Prostate gland (tissue), 2 donors: ENCODE results near the gene ZNF423. TPM values are rescaled to one million over a fixed set of nuclear protein-coding genes. Genes with fewer than 3 reads are reported as not detected.
A peak's percentile ranks its signal among the peaks of the same experiment; 100 is the strongest.

ENCODE experiments used
- DNase-seq: peaks from one replicate; pipeline ENCODE4 v3.0.0-alpha.2; 2019; ENCODE audit warnings: low spot score
- H3K27ac ChIP-seq, 2 donors: fragments of 200-600 bp; sonication (generic); 2 replicates each; pipeline ENCODE4 v1.5.1; 2017 to 2019
- H3K27me3 ChIP-seq: fragments of 200-600 bp; sonication (generic); replicated peaks from 2 replicates; pipeline ENCODE4 v1.5.1; 2019; ENCODE audit not compliant: insufficient read depth
- H3K36me3 ChIP-seq, 2 donors: fragments of 200-600 bp; sonication (generic); 1 replicate in 1 of 2; 2 replicates in 1 of 2; pipeline versions ENCODE4 v1.5.1 to v1.8.1; 2017 to 2019
- H3K4me1 ChIP-seq: fragments of 200-600 bp; sonication (generic); replicated peaks from 2 replicates; pipeline ENCODE4 v1.5.1; 2019
- H3K4me3 ChIP-seq, 2 donors: fragments of 200-600 bp; sonication (generic); 2 replicates each; pipeline ENCODE4 v1.5.1; 2017 to 2019
- H3K9me3 ChIP-seq: fragments of 200-600 bp; sonication (generic); 2 replicates; pipeline ENCODE4 v1.5.1; 2017
- CTCF ChIP-seq, 4 experiments: fragments of 200-600 bp in 2 of 4; fragments of 450-650 bp in 2 of 4; sonication (generic) in 2 of 4; IDR thresholded peaks; 1 replicate in 3 of 4; 2 replicates in 1 of 4; pipeline ENCODE4 v1.5.1; 2016 to 2019; ENCODE audit warnings: antibody characterized with exemption in 4 of 4, mild to moderate bottlenecking in 2 of 4, moderate library complexity in 2 of 4
- POLR2A ChIP-seq: fragments of 450-650 bp; IDR thresholded peaks from one replicate; pipeline ENCODE4 v1.6.1; 2016; ENCODE audit warnings: antibody characterized with exemption, mild to moderate bottlenecking
- POLR2AphosphoS5 ChIP-seq: sonication (generic); formaldehyde crosslinking; IDR thresholded peaks from one replicate; pipeline ENCODE4 v1.6.1; 2017; ENCODE audit warnings: antibody characterized with exemption
- WGBS: methylation state at CpG from one replicate; pipeline ENCODE4 v1.1.5; 2018; 5-methylcytosine and 5-hydroxymethylcytosine counted together
- intact Hi-C: fragments of 100-400 bp; cut with DNase I; formaldehyde crosslinking; loops from one replicate; pipeline ENCODE4 v1.14.2; 2022
- total RNA-seq, 2 donors: library from RNA; depleted of rRNA; stranded (reverse); fragments of >200 nt; gene quantifications; one replicate each; pipeline ENCODE4 v1.1.0, GENCODE V29; 2016

Gene ZNF423
- total RNA-seq, 2 donors from 2014 or later, result 6.1 to 22.7 TPM

GRCh38 chr16:49737541-49737940 lies 118.4 kb downstream of the ZNF423 start:
- no peak for DNase-seq
- Histone ChIP-seq H3K27me3 (peaks cover 3% of the 10 kb centered on the region), H3K9me3 (no peaks in the 10 kb centered on the region), H3K4me3 (no peak overlapping the region), H3K4me1 (no peaks in the 10 kb centered on the region), H3K36me3 (no peaks in the 10 kb centered on the region), H3K27ac (no peak overlapping the region)
- intact Hi-C loops, result loop anchor here (10.0 kb wide), 1 partner anchor 97 kb away; no protein-coding TSS in a partner anchor
- TF ChIP-seq CTCF (IDR thresholded peaks at IDR 0.05), result no peak
- WGBS, result 87% methylated on average over 9 of the region's 9 CpGs

- H3K36me3 ChIP-seq, result no peaks in the 10 kb centered on the region
- intact Hi-C loops, result loop anchor here (5.0 to 10.0 kb wide), 2 partner anchors 72 to 100 kb away; no protein-coding TSS in a partner anchor
- no peak for DNase-seq
- WGBS, result 68% methylated on average over 10 of the region's 10 CpGs
- TF ChIP-seq CTCF (IDR thresholded peaks at IDR 0.05) (no peak), POLR2AphosphoS5 (no peak), POLR2A (no peak)
- no peaks in the 10 kb centered on the region for H3K4me1 ChIP-seq
- peak overlapping the region in 1 of 2 donors; percentile 38 for H3K27ac ChIP-seq
- no peaks in the 10 kb centered on the region for H3K9me3 ChIP-seq
- no peak overlapping the region for H3K4me3 ChIP-seq
- no peaks in the 10 kb centered on the region for H3K27me3 ChIP-seq
These were observed 121.6 kb downstream of the ZNF423 start for GRCh38 chr16:49734331-49734730.

DNA sequence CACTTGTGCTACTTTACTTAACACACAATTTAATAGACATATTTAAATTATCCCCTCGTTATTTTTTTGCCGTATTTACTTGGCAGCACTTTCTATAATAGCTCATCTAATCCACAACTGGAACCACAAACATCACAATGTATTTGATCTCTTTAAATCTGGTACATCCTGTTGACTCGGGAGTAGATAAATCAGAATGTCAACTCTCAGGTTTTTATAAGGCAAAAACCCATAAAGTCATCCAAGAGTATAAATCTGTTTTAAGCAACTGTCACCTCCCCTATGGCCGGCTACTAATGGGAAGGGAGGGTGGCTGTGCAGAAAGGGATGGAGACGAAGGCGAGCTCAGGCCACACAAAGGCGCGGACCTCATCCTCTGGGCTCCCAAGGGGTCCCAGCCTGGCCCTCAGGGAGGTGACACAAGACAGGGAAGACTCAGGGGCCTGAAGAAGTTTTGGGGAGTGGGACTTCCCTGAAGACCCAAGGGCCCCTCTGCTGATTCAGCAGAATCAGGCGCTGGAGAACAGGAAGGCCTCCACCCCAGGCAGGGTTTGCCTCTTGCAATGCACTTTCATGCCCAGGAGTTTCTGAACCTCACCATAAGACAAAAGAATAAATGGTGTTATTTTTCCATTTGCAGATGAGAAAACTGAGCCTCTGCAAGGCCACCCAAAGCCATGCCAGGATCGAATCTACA lies 122.5 kb downstream of the ZNF423 start:
- Histone ChIP-seq H3K9me3 (no peaks in the 10 kb centered on the region), H3K36me3 (no peaks in the 10 kb centered on the region), H3K4me1 (no peaks in the 10 kb centered on the region), H3K4me3 (no peak overlapping the region), H3K27me3 (no peaks in the 10 kb centered on the region), H3K27ac (peak overlapping the region; percentile 36 to 38)
- intact Hi-C loops, result loop anchor here (2.0 to 10.0 kb wide), 3 partner anchors 35 to 101 kb away; no protein-coding TSS in a partner anchor
- WGBS, result 37% methylated on average over 10 of the region's 10 CpGs
- no peak for DNase-seq
- TF ChIP-seq POLR2A (no peak), CTCF (IDR thresholded peaks at IDR 0.05) (no peak), POLR2AphosphoS5 (peak; percentile 73)

GRCh38 chr16:49731911-49732310 lies 124.0 kb downstream of the ZNF423 start:
- H3K27ac ChIP-seq, result peak overlapping the region in 1 of 2 donors; percentile 9
- no peak overlapping the region for H3K4me3 ChIP-seq
- no peaks in the 10 kb centered on the region for H3K4me1 ChIP-seq
- H3K27me3 ChIP-seq, result no peaks in the 10 kb centered on the region
- WGBS, result 91% methylated on average over 3 of the region's 3 CpGs
- TF ChIP-seq POLR2AphosphoS5, result no peak
- TF ChIP-seq POLR2A, result no peak
- no peak for TF ChIP-seq CTCF (IDR thresholded peaks at IDR 0.05)
- H3K36me3 ChIP-seq, result no peaks in the 10 kb centered on the region
- H3K9me3 ChIP-seq, result no peaks in the 10 kb centered on the region
- intact Hi-C loops, result loop anchor here (2.0 to 10.0 kb wide), 3 partner anchors 33 to 103 kb away; no protein-coding TSS in a partner anchor
- DNase-seq, result no peak

DNA sequence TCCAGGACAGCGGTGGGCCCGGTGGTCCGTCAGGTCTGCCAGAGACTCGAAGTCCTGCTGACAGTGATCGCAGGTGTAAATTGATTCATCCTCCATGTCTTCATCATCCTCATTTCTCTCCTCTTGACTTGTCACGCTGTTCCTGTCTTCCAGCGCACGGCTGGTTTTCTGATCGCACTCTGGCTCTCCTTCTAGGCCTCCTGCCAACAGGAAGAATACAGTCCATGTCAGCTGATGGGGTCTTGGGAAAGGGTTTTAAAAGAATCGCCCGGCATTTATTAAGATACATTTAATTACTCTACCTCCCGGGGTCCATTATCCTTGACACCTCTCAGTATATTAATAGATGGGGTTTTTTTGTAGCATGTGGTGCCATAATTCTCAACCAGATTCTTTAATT lies 125.1 kb downstream of the ZNF423 start:
- no peak for TF ChIP-seq CTCF (IDR thresholded peaks at IDR 0.05)
- no peak for TF ChIP-seq POLR2AphosphoS5
- no peak for TF ChIP-seq POLR2A
- WGBS, result 79% methylated on average over 12 of the region's 12 CpGs
- intact Hi-C loops, result loop anchor here (5.0 to 10.0 kb wide), 2 partner anchors 68 to 104 kb away; no protein-coding TSS in a partner anchor
- H3K27me3 ChIP-seq, result no peaks in the 10 kb centered on the region
- no peaks in the 10 kb centered on the region for H3K36me3 ChIP-seq
- no peaks in the 10 kb centered on the region for H3K9me3 ChIP-seq
- H3K4me3 ChIP-seq, result no peak overlapping the region
- H3K4me1 ChIP-seq, result no peaks in the 10 kb centered on the region
- H3K27ac ChIP-seq, result peak overlapping the region in 1 of 2 donors; percentile 7
- DNase-seq, result no peak
